GM23248 (cell line): ENCODE results near the gene SAMD8. TPM values are rescaled to one million over a fixed set of nuclear protein-coding genes. Genes with fewer than 3 reads are reported as not detected.

Experiments
- DNase-seq: peaks from one replicate; pipeline ENCODE4 v3.0.0-alpha.2; 2015
- H2AFZ ChIP-seq: fragments of 200-600 bp; sonication (generic); 2 replicates; pipeline ENCODE4 v1.6.1; 2016; ENCODE audit warnings: antibody characterized with exemption
- H3F3A ChIP-seq: fragments of 200-600 bp; sonication (generic); 2 replicates; pipeline ENCODE4 v1.6.1; 2016; ENCODE audit warnings: mild to moderate bottlenecking, antibody characterized with exemption, mixed run types; ENCODE audit not compliant: insufficient read depth
- H3K27ac ChIP-seq: fragments of 200-600 bp; sonication (generic); 2 replicates; pipeline ENCODE4 v1.5.1; 2016; ENCODE audit warnings: mild to moderate bottlenecking
- H3K27me3 ChIP-seq: fragments of 200-600 bp; sonication (generic); replicated peaks from 2 replicates; pipeline ENCODE4 v1.6.1; 2016; ENCODE audit warnings: mild to moderate bottlenecking; ENCODE audit not compliant: insufficient read depth
- H3K36me3 ChIP-seq: fragments of 200-600 bp; sonication (generic); 2 replicates; pipeline ENCODE4 v1.6.1; 2016; ENCODE audit warnings: low read depth, mild to moderate bottlenecking
- H3K4me1 ChIP-seq: fragments of 200-600 bp; sonication (generic); 2 replicates; pipeline ENCODE4 v1.6.1; 2016; ENCODE audit warnings: mild to moderate bottlenecking; ENCODE audit not compliant: insufficient read depth
- H3K4me2 ChIP-seq: fragments of 200-600 bp; sonication (generic); one replicate; pipeline ENCODE4 v1.6.1; 2016; ENCODE audit warnings: mild to moderate bottlenecking; ENCODE audit not compliant: unreplicated experiment
- H3K4me3 ChIP-seq: fragments of 200-600 bp; sonication (generic); 2 replicates; pipeline ENCODE4 v1.5.1; 2016; ENCODE audit warnings: mild to moderate bottlenecking
- H3K79me2 ChIP-seq: fragments of 200-600 bp; sonication (generic); 2 replicates; pipeline ENCODE4 v1.6.1; 2016; ENCODE audit warnings: mild to moderate bottlenecking; ENCODE audit not compliant: insufficient read depth
- H3K9ac ChIP-seq: fragments of 200-600 bp; sonication (generic); 2 replicates; pipeline ENCODE4 v1.6.1; 2016; ENCODE audit warnings: mild to moderate bottlenecking
- H3K9me2 ChIP-seq: fragments of 200-600 bp; sonication (generic); 2 replicates; pipeline ENCODE4 v1.6.1; 2016; ENCODE audit warnings: mixed run types, mild to moderate bottlenecking, moderate library complexity; ENCODE audit not compliant: insufficient read depth
- H3K9me3 ChIP-seq: fragments of 200-600 bp; sonication (generic); one replicate; pipeline ENCODE4 v1.6.1; 2017; ENCODE audit warnings: low read depth
- H4K20me1 ChIP-seq: fragments of 200-600 bp; sonication (generic); 2 replicates; pipeline ENCODE4 v1.6.0; 2016; ENCODE audit not compliant: insufficient read depth
- EZH2 ChIP-seq: fragments of 200-600 bp; sonication (generic); IDR thresholded peaks from 2 replicates; pipeline ENCODE4 v1.6.1; 2018; ENCODE audit warnings: antibody characterized with exemption, mild to moderate bottlenecking; ENCODE audit not compliant: insufficient read depth, poor library complexity, severe bottlenecking
- EZH2phosphoT487 ChIP-seq: fragments of 200-600 bp; sonication (generic); IDR thresholded peaks from 2 replicates; pipeline ENCODE4 v1.6.1; 2018; ENCODE audit warnings: antibody characterized with exemption, moderate library complexity, mild to moderate bottlenecking, low read depth; ENCODE audit not compliant: insufficient read depth
- WGBS, 2 experiments: methylation state at CpG; one replicate each; pipeline ENCODE4 v1.1.6; 2015 to 2017; ENCODE audit warnings: low lambda C conversion rate in 2 of 2, low coverage in 1 of 2; ENCODE audit errors: missing lambda C conversion rate in 2 of 2; 5-methylcytosine and 5-hydroxymethylcytosine counted together
- in situ Hi-C: fragments of 300-500 bp; cut with MboI; formaldehyde crosslinking; loops from 2 replicates; pipeline ENCODE4 v1.15.0; 2020
- polyA plus RNA-seq: library from polyadenylated mRNA; unstranded; fragments of >200 nt; fragmentation: Nextera tagmentation; extraction: Ambion mirVana; gene quantifications from 2 replicates; pipeline ENCODE4 v1.2.1, GENCODE V29; 2016
- total RNA-seq: library from RNA; depleted of rRNA; stranded (reverse); fragments of >200 nt; shearing (Covaris generic); gene quantifications from 2 replicates; pipeline ENCODE4 v1.2.3, GENCODE V29; 2014; rRNA removed

Gene SAMD8
- total RNA-seq (30.5 and 31.5 TPM in 2 replicates), polyA plus RNA-seq (16.8 and 16.9 TPM in 2 replicates)

DNA sequence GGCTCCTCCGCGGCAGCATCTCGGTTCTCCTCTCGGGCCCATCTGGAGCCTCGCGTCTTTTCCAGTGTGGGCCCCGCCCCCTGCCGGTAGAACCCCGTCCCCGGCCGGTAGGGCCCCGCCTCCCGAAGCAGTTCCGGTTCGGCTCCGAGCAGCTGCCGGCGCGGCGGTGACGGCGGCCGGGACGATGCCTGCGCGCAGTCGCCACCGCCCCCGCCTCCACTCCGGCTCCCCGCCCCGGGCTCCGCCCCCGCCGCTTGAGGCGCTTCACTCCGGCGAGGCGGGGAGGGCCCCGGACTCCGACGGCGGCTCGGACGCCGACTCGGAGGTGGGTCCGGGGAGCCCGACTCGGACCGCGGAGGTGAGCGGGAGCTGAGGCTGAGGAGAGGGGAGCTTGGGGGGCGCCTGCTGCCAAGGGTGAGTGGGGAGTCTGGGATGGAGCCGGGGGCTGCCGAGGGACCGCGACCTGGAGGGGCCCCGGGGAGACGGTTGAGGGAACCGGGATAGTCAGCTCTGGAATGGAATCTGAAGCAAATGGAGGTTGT is at the start of gene SAMD8:
Gene SAMD8, plus strand, starts transcription at position 292 of the 542 bp plus-strand sequence. CDS start 38,873 bp downstream, outside the sequence.
- peaks cover 14% of the 10 kb centered on the region for H3K4me1 ChIP-seq
- 0 out of 2 replicates have a peak, but pooled peaks cover 6% of the 10 kb centered on the region for H4K20me1 ChIP-seq
- H3K36me3 ChIP-seq, result no peaks in the 10 kb centered on the region
- H2AFZ ChIP-seq, result peak within 1 kb of the TSS; percentile 94
- H3K27me3 ChIP-seq, result no peaks in the 10 kb centered on the region
- WGBS, 2 experiments, result 1% methylated on average over 29 to 61 of the region's 61 CpGs
- peak within 1 kb of the TSS; percentile 93 for H3K4me3 ChIP-seq
- H3K9ac ChIP-seq, result peak within 1 kb of the TSS; percentile 95
- DNase-seq, result peak; percentile 98
- no peaks in the 10 kb centered on the region for H3K9me2 ChIP-seq
- no peaks in the 10 kb centered on the region for H3K9me3 ChIP-seq
- TF ChIP-seq EZH2phosphoT487 (no peak), EZH2 (no peak)
- H3F3A ChIP-seq, result peaks cover 47% of the 10 kb centered on the region
- H3K27ac ChIP-seq, result peak within 1 kb of the TSS; percentile 90
- in situ Hi-C loops, result no loop called here
- H3K4me2 ChIP-seq, result peak within 1 kb of the TSS; percentile 82
- H3K79me2 ChIP-seq, result peaks cover 40% of the 10 kb centered on the region

DNA sequence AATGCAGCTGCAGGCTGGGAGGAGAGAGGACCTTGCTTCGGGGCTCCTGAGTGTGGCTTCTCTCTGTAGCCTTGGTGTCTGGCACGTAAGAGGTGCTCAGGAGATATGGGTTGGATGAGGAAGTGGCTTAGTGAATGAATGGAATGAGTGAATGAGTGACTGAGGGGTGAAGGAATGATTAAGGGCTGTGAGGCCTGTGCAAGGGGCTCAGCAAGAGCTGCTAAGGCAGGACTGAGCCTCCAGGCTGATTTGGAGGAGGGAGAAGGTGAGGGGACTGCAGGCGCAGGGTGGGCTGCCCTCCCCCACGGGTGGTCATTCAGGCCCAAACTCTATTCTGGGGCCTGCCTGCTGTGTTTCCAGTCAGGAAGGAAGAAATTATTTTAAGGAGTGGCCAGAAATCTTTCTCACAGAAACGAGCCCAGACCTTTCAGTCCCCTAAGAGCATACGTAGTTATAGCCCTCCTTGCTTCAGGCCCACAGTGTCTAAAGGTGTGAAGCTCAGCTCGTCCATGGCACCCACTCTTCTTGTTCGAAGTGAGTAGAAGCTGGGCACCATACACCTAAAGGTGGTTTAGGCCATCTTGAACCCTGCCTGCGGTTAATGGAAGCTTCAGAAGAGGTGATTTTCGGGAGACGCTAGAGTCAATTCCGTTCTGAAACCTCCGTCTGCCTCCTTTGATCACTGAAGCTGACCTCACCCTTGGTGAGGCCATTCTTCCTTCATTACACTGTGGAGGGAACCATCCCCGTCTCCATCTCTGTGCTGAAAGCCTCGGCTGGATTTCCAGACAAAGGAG is 49.5 kb upstream of the SAMD8 start:
- H3K4me3 ChIP-seq, result no peak overlapping the region
- H4K20me1 ChIP-seq, result no peaks in the 10 kb centered on the region
- 48 to 50% methylated on average over 15 of the region's 15 CpGs for WGBS, 2 experiments
- no peaks in the 10 kb centered on the region for H3F3A ChIP-seq
- H3K4me2 ChIP-seq, result no peak overlapping the region
- H3K9ac ChIP-seq, result peak overlapping the region; percentile 37; the same call in 1 of the 2 replicates
- H3K27ac ChIP-seq, result peak overlapping the region; percentile 47
- DNase-seq, result no peak
- H3K79me2 ChIP-seq, result no peaks in the 10 kb centered on the region
- no peaks in the 10 kb centered on the region for H3K27me3 ChIP-seq
- peak overlapping the region; percentile 87 for H2AFZ ChIP-seq
- H3K4me1 ChIP-seq, result peaks cover 10% of the 10 kb centered on the region; the same call in 1 of the 2 replicates
- in situ Hi-C loops, result no loop called here
- no peaks in the 10 kb centered on the region for H3K9me3 ChIP-seq
- no peaks in the 10 kb centered on the region for H3K36me3 ChIP-seq
- no peaks in the 10 kb centered on the region for H3K9me2 ChIP-seq
- TF ChIP-seq EZH2phosphoT487, result no peak
- TF ChIP-seq EZH2, result no peak

DNA sequence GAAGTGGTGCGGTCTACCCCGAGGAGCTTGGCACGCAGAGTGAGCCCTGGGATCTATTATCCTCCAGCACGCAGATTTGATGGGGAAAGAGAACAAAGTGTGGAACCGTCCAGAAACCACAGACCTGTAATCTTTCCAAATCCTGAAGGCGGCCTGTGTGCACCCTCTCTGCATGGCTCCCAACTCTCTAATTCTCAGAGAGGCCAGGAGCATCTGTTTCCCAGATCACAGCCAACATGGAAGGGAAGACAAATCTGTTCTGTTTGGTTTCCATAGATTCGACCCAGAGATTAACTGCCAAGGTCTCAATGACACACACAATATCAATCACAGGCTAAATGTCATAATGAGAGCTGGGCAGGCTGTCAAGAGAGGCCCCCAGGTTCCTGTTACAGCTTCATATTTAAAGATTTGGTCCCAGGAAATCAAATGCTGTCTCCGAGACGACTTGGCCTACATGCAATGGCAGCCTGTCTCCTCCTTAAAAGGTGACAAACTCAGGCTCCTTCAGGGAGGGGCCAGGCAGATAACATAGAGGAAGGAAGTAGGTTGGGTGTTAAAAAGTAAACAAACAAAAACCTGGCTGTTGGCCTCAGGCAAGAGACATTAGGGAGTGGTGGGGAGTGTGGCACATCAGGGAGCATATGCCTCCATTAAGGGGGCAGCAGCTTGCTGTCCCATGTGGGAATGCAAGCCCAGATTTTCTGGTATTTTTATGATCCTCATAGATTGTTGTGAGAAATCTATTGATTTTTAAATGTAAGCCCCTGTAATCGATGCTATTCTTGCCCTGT is 48.8 kb upstream of the SAMD8 start:
- Histone ChIP-seq H3K27me3 (no peaks in the 10 kb centered on the region), H3K4me3 (no peak overlapping the region), H3F3A (no peaks in the 10 kb centered on the region), H3K9me3 (no peaks in the 10 kb centered on the region), H3K9me2 (no peaks in the 10 kb centered on the region), H2AFZ (peak overlapping the region; percentile 87), H3K27ac (peak overlapping the region; percentile 47), H3K4me1 (peaks cover 10% of the 10 kb centered on the region; the same call in 1 of the 2 replicates), H3K4me2 (no peak overlapping the region), H3K36me3 (no peaks in the 10 kb centered on the region), H4K20me1 (no peaks in the 10 kb centered on the region), H3K79me2 (no peaks in the 10 kb centered on the region), H3K9ac (peak overlapping the region; percentile 37; the same call in 1 of the 2 replicates)
- DNase-seq, result peak; percentile 78
- in situ Hi-C loops, result no loop called here
- WGBS, 2 experiments, result 25 to 28% methylated on average over 10 of the region's 10 CpGs
- TF ChIP-seq EZH2phosphoT487, result no peak
- no peak for TF ChIP-seq EZH2
